ENCODE measurements around the gene SERPINC1. TPM values are rescaled to one million over a fixed set of nuclear protein-coding genes. Genes with fewer than 3 reads are reported as not detected.

The SERPINC1 gene
- total and polyA plus RNA-seq, 2 of the 8 experiments (the other 6 are each of a cell fraction or from before 2014, with no cell fraction given): 0.08 TPM; not detected in 1

DNA sequence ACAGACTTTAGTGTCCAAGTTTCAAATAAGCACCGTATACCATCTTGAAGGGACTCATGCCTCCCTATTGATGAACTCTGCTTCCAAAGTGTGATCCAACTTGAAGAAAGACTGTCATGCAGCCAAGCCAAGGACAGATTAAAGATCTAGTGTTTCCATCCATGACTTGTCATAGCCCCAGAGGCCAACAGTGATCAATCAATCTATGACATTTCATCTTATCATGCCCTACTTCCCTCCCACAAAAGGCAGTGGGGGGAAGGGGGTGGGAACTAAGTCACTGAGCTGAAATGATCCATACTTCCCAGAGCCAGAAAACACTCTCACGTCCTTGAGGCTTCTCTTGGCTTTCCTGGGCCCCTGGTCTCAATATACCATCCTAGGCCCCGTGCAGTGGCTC lies 4.0 kb downstream of the SERPINC1 start:
- no peak overlapping the region for H2AFZ ChIP-seq (ENCODE audit: low read length)
- no peaks in the 10 kb centered on the region; a peak in 1 of 7 replicates for H3K4me1 ChIP-seq (replicated peaks in 1 of 4; ENCODE audit: control insufficient read depth in 3 of 4, insufficient read depth in 4 of 4, low read length in 3 of 4)
- no peak overlapping the region for H2BK5ac ChIP-seq (ENCODE audit: low read depth, low read length)
- H2BK120ac ChIP-seq (replicated peaks; ENCODE audit: low read depth, low read length): no peak overlapping the region
- TF ChIP-seq GTF2F1 (IDR thresholded peaks at IDR 0.05; ENCODE audit: borderline replicate concordance, low read depth, low read length): no peak
- no peak for TF ChIP-seq NRF1 (IDR thresholded peaks at IDR 0.05; ENCODE audit: low read depth, low read length)
- no peak for TF ChIP-seq BRCA1 (IDR thresholded peaks at IDR 0.05; ENCODE audit: low read depth, low read length)
- no peak for TF ChIP-seq CBX8 (IDR thresholded peaks at IDR 0.05; ENCODE audit: borderline replicate concordance, low read depth, low read length)
- H3K23ac ChIP-seq (ENCODE audit: insufficient read length): no peak overlapping the region
- no peak overlapping the region for H2AK5ac ChIP-seq (ENCODE audit: low read depth, low read length)
- H4K8ac ChIP-seq (ENCODE audit: extremely low read depth, insufficient read depth, low read length): no peak overlapping the region
- no peak overlapping the region for H2BK15ac ChIP-seq (ENCODE audit: low read length)
- H3K23me2 ChIP-seq (ENCODE audit: low read depth, low read length): no peaks in the 10 kb centered on the region
- H4K91ac ChIP-seq (replicated peaks; ENCODE audit: insufficient read length, low read length): no peak overlapping the region
- CTCF ChIA-PET (ENCODE audit: partially characterized antibody): interaction anchor here (0.9 to 2.6 kb wide), 11 partner anchors 9 to 656 kb away, joined by 3 to 18 read pairs (median 4); partner anchors contain the start of gene ZBTB37
- WGBS, 2 experiments (ENCODE audit: extremely low coverage in 1 of 2, insufficient coverage in 1 of 2, insufficient read length in 1 of 2, insufficient replicate concordance in 2 of 2, low coverage in 1 of 2, low lambda C conversion rate in 2 of 2, missing lambda C conversion rate in 1 of 2): 91% methylated on average over 3 of the region's 3 CpGs; no CpG with 5 or more reads in 1 of the 2 experiments
- DNase-seq (ENCODE audit: low read depth in 1 of 2, low spot score in 2 of 2) (no peak), FAIRE-seq (no peak)
- no peak overlapping the region for H2BK20ac ChIP-seq (ENCODE audit: low read length)
- no peak overlapping the region for H3K14ac ChIP-seq (ENCODE audit: insufficient read length)
- H3K56ac ChIP-seq (replicated peaks; ENCODE audit: insufficient read length, low read depth, low read length): no peak overlapping the region
- no peaks in the 10 kb centered on the region for H3K79me1 ChIP-seq (ENCODE audit: low read depth, low read length)
- no peak overlapping the region for H3K9ac ChIP-seq (replicated peaks in 1 of 4; ENCODE audit: extremely low read depth in 1 of 4, low read depth in 3 of 4, low read length in 3 of 4)
- no peak overlapping the region for H3K27ac ChIP-seq (ENCODE audit: low read depth, low read length)
- no peaks in the 10 kb centered on the region for H4K20me1 ChIP-seq (replicated peaks in 1 of 2; ENCODE audit: control insufficient read depth in 1 of 2, insufficient read depth in 2 of 2, low read length in 2 of 2)
- H2BK12ac ChIP-seq (ENCODE audit: low read depth, low read length): no peak overlapping the region
- H3K36me3 ChIP-seq (ENCODE audit: control insufficient read depth in 2 of 4, insufficient read depth in 4 of 4, low read length in 3 of 4): no peaks in the 10 kb centered on the region
- no peaks in the 10 kb centered on the region for H3K9me3 ChIP-seq (ENCODE audit: insufficient read depth in 2 of 2, low read depth in 1 of 2, low read length in 1 of 2)
- no peak overlapping the region for H3K4ac ChIP-seq (replicated peaks; ENCODE audit: insufficient read length, low read depth, low read length)
- H3K27me3 ChIP-seq (replicated peaks in 1 of 4; ENCODE audit: control insufficient read depth in 3 of 4, extremely low read depth in 1 of 4, insufficient read depth in 3 of 4, low read length in 3 of 4): no peaks in the 10 kb centered on the region
- no peak overlapping the region for H3K18ac ChIP-seq (ENCODE audit: extremely low read depth, low read length)
- H4K5ac ChIP-seq (ENCODE audit: insufficient read length, low read depth, low read length): no peak overlapping the region
- POLR2A ChIA-PET (ENCODE audit: partially characterized antibody): interaction anchor here (0.7 to 1.0 kb wide), 2 partner anchors 16 to 45 kb away, joined by 3 read pairs; partner anchors contain the start of gene ZBTB37
- H3K79me2 ChIP-seq (ENCODE audit: control insufficient read depth in 1 of 2, insufficient read depth in 2 of 2, low read length in 2 of 2): no peaks in the 10 kb centered on the region
- no peak overlapping the region for H3K4me3 ChIP-seq (ENCODE audit: extremely low read depth in 1 of 4, insufficient read depth in 2 of 4, low read depth in 3 of 4, low read length in 4 of 4)
- no peak overlapping the region for H3K4me2 ChIP-seq (ENCODE audit: insufficient read depth in 1 of 2, low read depth in 2 of 2, low read length in 2 of 2)

Measured in H1 (cell line).